ENCODE data around the gene TIFAB. TPM values are rescaled to one million over a fixed set of nuclear protein-coding genes. Genes with fewer than 3 reads are reported as not detected.

TIFAB gene
- total RNA-seq, 1 donor from 2014 or later = not detected

DNA sequence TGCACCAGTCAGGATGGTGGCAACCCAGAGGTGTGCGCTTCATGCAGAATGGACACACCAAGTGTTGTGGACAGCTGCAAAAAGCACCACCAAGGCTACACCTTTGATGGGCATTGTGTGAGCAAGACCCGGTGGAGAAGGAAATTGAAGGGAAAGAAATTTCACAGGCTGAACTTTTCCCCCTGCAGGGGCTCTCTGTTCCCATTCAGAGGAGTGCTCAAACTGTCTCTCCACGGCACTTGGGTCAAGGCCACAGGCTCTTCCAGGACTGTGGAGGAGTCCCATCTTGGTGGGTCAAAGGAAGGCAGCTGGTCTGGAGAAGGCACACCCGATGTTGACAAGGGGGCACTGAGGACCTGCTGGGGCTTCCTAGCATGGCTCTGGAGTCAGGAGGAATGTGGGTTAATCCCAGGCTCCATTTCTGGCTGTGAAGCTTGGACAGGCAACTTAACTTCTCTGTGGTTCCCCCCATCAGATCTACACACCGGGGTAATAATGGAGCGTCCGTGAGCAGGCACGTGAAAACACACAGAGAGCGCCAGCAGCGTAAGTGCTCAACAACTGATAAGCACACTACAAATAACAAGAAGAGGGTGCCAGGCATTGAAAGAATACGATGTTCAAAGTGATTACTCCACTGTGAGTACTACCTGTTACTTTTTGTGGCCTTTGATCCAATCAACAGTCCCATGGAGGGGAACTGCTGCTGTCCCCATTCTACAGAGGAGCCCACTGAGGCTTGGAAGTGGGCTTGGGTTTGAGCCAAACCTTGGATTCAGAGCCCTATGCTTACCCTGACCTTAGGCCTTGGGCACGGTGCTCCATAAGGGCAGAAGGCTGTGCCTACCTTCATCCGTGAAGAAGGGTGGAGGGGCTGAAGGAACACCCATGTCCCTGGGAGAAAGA, 34.2 kb upstream of the TIFAB start:
- no peak for DNase-seq (ENCODE audit: low read depth)
- Histone ChIP-seq H3K79me2 (ENCODE audit: insufficient read depth, low read length) (no peaks in the 10 kb centered on the region), H3K4me2 (ENCODE audit: low read length) (no peak overlapping the region), H3K36me3 (ENCODE audit: insufficient read depth, low read length) (no peaks in the 10 kb centered on the region), H3K4me1 (ENCODE audit: insufficient read depth, low read length) (peaks cover 20% of the 10 kb centered on the region), H3K4me3 (ENCODE audit: insufficient read depth, low read depth, low read length) (no peak overlapping the region), H3K9ac (ENCODE audit: low read length) (no peak overlapping the region), H2AFZ (ENCODE audit: low read depth, low read length) (no peak overlapping the region), H3K27ac (ENCODE audit: low read depth, low read length) (no peak overlapping the region), H3K9me3 (ENCODE audit: insufficient read depth, low read depth, low read length) (peaks cover 4% of the 10 kb centered on the region), H4K20me1 (ENCODE audit: insufficient read depth, low read length) (no peaks in the 10 kb centered on the region), H3K27me3 (ENCODE audit: insufficient read depth, low read length) (peaks cover 40% of the 10 kb centered on the region)
- FAIRE-seq = no peak
- Mint-ChIP-seq H3K36me3 (ENCODE audit: low read depth, unreplicated experiment) (peaks cover 3% of the 10 kb centered on the region), H3K9me3 (ENCODE audit: unreplicated experiment) (no peaks in the 10 kb centered on the region), H3K27ac (ENCODE audit: unreplicated experiment) (no peak overlapping the region), H3K4me1 (ENCODE audit: low read depth, unreplicated experiment) (peaks cover 4% of the 10 kb centered on the region), H3K27me3 (ENCODE audit: low read depth, unreplicated experiment) (peaks cover 77% of the 10 kb centered on the region), H3K4me3 (ENCODE audit: unreplicated experiment) (no peak overlapping the region)
- no peak for TF ChIP-seq EZH2 (IDR thresholded peaks at IDR 0.05; ENCODE audit: insufficient read depth, low read length)
- TF ChIP-seq, protein P1, sequence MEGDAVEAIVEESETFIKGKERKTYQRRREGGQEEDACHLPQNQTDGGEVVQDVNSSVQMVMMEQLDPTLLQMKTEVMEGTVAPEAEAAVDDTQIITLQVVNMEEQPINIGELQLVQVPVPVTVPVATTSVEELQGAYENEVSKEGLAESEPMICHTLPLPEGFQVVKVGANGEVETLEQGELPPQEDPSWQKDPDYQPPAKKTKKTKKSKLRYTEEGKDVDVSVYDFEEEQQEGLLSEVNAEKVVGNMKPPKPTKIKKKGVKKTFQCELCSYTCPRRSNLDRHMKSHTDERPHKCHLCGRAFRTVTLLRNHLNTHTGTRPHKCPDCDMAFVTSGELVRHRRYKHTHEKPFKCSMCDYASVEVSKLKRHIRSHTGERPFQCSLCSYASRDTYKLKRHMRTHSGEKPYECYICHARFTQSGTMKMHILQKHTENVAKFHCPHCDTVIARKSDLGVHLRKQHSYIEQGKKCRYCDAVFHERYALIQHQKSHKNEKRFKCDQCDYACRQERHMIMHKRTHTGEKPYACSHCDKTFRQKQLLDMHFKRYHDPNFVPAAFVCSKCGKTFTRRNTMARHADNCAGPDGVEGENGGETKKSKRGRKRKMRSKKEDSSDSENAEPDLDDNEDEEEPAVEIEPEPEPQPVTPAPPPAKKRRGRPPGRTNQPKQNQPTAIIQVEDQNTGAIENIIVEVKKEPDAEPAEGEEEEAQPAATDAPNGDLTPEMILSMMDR (IDR thresholded peaks at IDR 0.05; ENCODE audit: insufficient read depth, low read depth, low read length) = no peak

DNA sequence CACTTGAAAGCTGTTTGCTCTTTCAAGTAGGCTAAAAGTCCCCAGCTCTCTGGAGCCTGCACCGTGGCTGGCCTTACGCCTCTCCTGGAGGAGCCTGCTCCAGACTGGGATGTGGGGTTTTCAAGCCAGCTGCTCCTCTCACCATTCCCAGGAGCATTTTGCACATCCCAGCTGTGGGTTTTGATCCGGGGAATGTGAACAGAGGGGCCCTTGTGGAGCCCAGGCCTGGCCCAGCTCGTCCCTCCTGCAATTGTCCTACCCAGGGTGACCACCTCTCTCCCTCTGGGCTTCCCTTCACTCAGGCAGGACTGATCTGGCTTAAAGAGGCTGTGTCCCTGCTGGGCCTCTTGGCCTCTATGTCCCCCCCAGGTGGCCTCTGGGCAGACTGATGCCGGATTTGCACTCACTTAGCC, 32.5 kb upstream of the TIFAB start:
- Histone ChIP-seq H3K36me3 (ENCODE audit: insufficient read depth, low read length) (no peaks in the 10 kb centered on the region), H3K4me1 (ENCODE audit: insufficient read depth, low read length) (peaks cover 11% of the 10 kb centered on the region), H3K27me3 (ENCODE audit: insufficient read depth, low read length) (peaks cover 34% of the 10 kb centered on the region), H3K9me3 (ENCODE audit: insufficient read depth, low read depth, low read length) (no peaks in the 10 kb centered on the region), H3K9ac (ENCODE audit: low read length) (no peak overlapping the region), H3K27ac (ENCODE audit: low read depth, low read length) (no peak overlapping the region), H2AFZ (ENCODE audit: low read depth, low read length) (no peak overlapping the region), H4K20me1 (ENCODE audit: insufficient read depth, low read length) (no peaks in the 10 kb centered on the region), H3K79me2 (ENCODE audit: insufficient read depth, low read length) (no peaks in the 10 kb centered on the region), H3K4me3 (ENCODE audit: insufficient read depth, low read depth, low read length) (no peak overlapping the region), H3K4me2 (ENCODE audit: low read length) (no peak overlapping the region)
- Mint-ChIP-seq H3K4me3 (ENCODE audit: unreplicated experiment) (no peak overlapping the region), H3K4me1 (ENCODE audit: low read depth, unreplicated experiment) (peaks cover 1% of the 10 kb centered on the region), H3K9me3 (ENCODE audit: unreplicated experiment) (no peaks in the 10 kb centered on the region), H3K36me3 (ENCODE audit: low read depth, unreplicated experiment) (peaks cover 2% of the 10 kb centered on the region), H3K27me3 (ENCODE audit: low read depth, unreplicated experiment) (peaks cover 70% of the 10 kb centered on the region), H3K27ac (ENCODE audit: unreplicated experiment) (no peak overlapping the region)
- FAIRE-seq (no peak), DNase-seq (ENCODE audit: low read depth) (no peak)
- TF ChIP-seq EZH2 (IDR thresholded peaks at IDR 0.05; ENCODE audit: insufficient read depth, low read length) = no peak
- TF ChIP-seq, protein P1 (IDR thresholded peaks at IDR 0.05; ENCODE audit: insufficient read depth, low read depth, low read length) = no peak

DNA sequence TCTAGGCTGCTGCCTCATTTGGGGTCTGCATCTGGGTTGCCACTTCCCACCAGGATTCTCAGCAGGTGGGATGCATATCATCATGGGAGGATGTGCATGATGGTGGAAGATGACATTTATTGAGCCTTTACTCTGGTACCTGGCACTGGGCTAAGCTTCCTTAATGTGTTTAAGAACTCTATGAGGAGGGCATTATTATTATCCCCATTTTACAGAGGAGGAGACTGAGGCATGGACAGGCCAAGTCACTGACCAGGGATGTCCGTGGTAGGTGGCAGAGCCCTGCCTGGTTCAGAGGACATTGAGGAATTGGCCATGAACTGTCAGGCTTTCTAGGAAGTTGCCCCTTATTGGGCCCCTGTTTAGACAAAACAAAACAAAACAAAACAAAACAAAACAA, 31.1 kb upstream of the TIFAB start:
- FAIRE-seq (no peak), DNase-seq (ENCODE audit: low read depth) (no peak)
- no peak overlapping the region for H3K4me3 Mint-ChIP-seq (ENCODE audit: unreplicated experiment)
- H4K20me1 ChIP-seq (ENCODE audit: insufficient read depth, low read length) = no peaks in the 10 kb centered on the region
- no peak overlapping the region for H3K4me2 ChIP-seq (ENCODE audit: low read length)
- no peaks in the 10 kb centered on the region for H3K36me3 ChIP-seq (ENCODE audit: insufficient read depth, low read length)
- no peaks in the 10 kb centered on the region for H3K9me3 Mint-ChIP-seq (ENCODE audit: unreplicated experiment)
- no peaks in the 10 kb centered on the region for H3K36me3 Mint-ChIP-seq (ENCODE audit: low read depth, unreplicated experiment)
- no peaks in the 10 kb centered on the region for H3K4me1 Mint-ChIP-seq (ENCODE audit: low read depth, unreplicated experiment)
- no peak overlapping the region for H3K9ac ChIP-seq (ENCODE audit: low read length)
- no peak overlapping the region for H3K27ac ChIP-seq (ENCODE audit: low read depth, low read length)
- no peak for TF ChIP-seq EZH2 (IDR thresholded peaks at IDR 0.05; ENCODE audit: insufficient read depth, low read length)
- TF ChIP-seq, protein P1 (IDR thresholded peaks at IDR 0.05; ENCODE audit: insufficient read depth, low read depth, low read length) = no peak
- peaks cover 3% of the 10 kb centered on the region for H3K4me1 ChIP-seq (ENCODE audit: insufficient read depth, low read length)
- peaks cover 73% of the 10 kb centered on the region for H3K27me3 Mint-ChIP-seq (ENCODE audit: low read depth, unreplicated experiment)
- H2AFZ ChIP-seq (ENCODE audit: low read depth, low read length) = no peak overlapping the region
- no peaks in the 10 kb centered on the region for H3K9me3 ChIP-seq (ENCODE audit: insufficient read depth, low read depth, low read length)
- peaks cover 37% of the 10 kb centered on the region for H3K27me3 ChIP-seq (ENCODE audit: insufficient read depth, low read length)
- no peak overlapping the region for H3K27ac Mint-ChIP-seq (ENCODE audit: unreplicated experiment)
- H3K79me2 ChIP-seq (ENCODE audit: insufficient read depth, low read length) = no peaks in the 10 kb centered on the region
- no peak overlapping the region for H3K4me3 ChIP-seq (ENCODE audit: insufficient read depth, low read depth, low read length)

Measured in astrocyte (in vitro differentiated cells and primary cell).